HG03442 (cell line): ENCODE data around the gene IFIT1B.
"Not testable (repeated sequence)": the region's sequence is repeated elsewhere in the genome, so short reads cannot be mapped to it uniquely, and the experiment has no call there.

Experiments used
- ATAC-seq: cut with Tn5 transposase; IDR thresholded peaks from one replicate; pipeline ENCODE4 v1.9.1; 2021; ENCODE audit warnings: mild to moderate bottlenecking, moderate library complexity; ENCODE audit not compliant: unreplicated experiment

IFIT1B gene

GRCh38 chr10:89377705-89378637 lies at the start of gene IFIT1B:
Gene IFIT1B (plus strand): TSS chr10:89378056. CDS start chr10:89378136, 80 bp downstream.
- no peak for ATAC-seq

- no peak for ATAC-seq
These were observed 48.7 kb upstream of the IFIT1B start for GRCh38 chr10:89329151-89329550.

- ATAC-seq = not testable (repeated sequence)
These were observed 47.8 kb upstream of the IFIT1B start for GRCh38 chr10:89330014-89330413.

- no peak for ATAC-seq
These were observed 47.2 kb upstream of the IFIT1B start for GRCh38 chr10:89330537-89331212.

GRCh38 chr10:89331487-89332122 lies 46.3 kb upstream of the IFIT1B start:
- ATAC-seq = not testable (repeated sequence)

GRCh38 chr10:89332123-89332633 lies 45.7 kb upstream of the IFIT1B start:
- ATAC-seq = peak; percentile 36

- no peak for ATAC-seq
These were observed 42.6 kb upstream of the IFIT1B start for GRCh38 chr10:89335226-89335625.

GRCh38 chr10:89336241-89336640 lies 41.6 kb upstream of the IFIT1B start:
- ATAC-seq = no peak

GRCh38 chr10:89337484-89337883 lies 40.4 kb upstream of the IFIT1B start:
- ATAC-seq = peak; percentile 38

- ATAC-seq = no peak
These were observed 39.1 kb upstream of the IFIT1B start for GRCh38 chr10:89338713-89339112.

- ATAC-seq = no peak
These were observed 38.0 kb upstream of the IFIT1B start for GRCh38 chr10:89339875-89340274.

- ATAC-seq = no peak
These were observed 36.2 kb upstream of the IFIT1B start for GRCh38 chr10:89341649-89342048.

- ATAC-seq = no peak
These were observed 35.5 kb upstream of the IFIT1B start for GRCh38 chr10:89342206-89342958.

GRCh38 chr10:89343089-89343767 lies 34.6 kb upstream of the IFIT1B start:
- no peak for ATAC-seq

GRCh38 chr10:89344156-89344555 lies 33.7 kb upstream of the IFIT1B start:
- ATAC-seq = no peak

- no peak for ATAC-seq
These were observed 32.4 kb upstream of the IFIT1B start for GRCh38 chr10:89345367-89346000.

GRCh38 chr10:89346405-89347254 lies 31.2 kb upstream of the IFIT1B start:
- no peak for ATAC-seq

- no peak for ATAC-seq
These were observed 30.0 kb upstream of the IFIT1B start for GRCh38 chr10:89347701-89348457.
